Measurements from ENCODE around the gene MTA3.

GRCh38 chr2:42537493-42537892 lies 30.9 kb upstream of the MTA3 start:
- TF ChIP-seq, protein P1, sequence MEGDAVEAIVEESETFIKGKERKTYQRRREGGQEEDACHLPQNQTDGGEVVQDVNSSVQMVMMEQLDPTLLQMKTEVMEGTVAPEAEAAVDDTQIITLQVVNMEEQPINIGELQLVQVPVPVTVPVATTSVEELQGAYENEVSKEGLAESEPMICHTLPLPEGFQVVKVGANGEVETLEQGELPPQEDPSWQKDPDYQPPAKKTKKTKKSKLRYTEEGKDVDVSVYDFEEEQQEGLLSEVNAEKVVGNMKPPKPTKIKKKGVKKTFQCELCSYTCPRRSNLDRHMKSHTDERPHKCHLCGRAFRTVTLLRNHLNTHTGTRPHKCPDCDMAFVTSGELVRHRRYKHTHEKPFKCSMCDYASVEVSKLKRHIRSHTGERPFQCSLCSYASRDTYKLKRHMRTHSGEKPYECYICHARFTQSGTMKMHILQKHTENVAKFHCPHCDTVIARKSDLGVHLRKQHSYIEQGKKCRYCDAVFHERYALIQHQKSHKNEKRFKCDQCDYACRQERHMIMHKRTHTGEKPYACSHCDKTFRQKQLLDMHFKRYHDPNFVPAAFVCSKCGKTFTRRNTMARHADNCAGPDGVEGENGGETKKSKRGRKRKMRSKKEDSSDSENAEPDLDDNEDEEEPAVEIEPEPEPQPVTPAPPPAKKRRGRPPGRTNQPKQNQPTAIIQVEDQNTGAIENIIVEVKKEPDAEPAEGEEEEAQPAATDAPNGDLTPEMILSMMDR (IDR thresholded peaks at IDR 0.05): no peak
- TF ChIP-seq EZH2 (IDR thresholded peaks at IDR 0.05; ENCODE audit: borderline replicate concordance, insufficient read depth, low read depth, low read length, poor library complexity, severe bottlenecking): no peak

Measured in B cell (primary cell).